HG03064 (cell line): Measurements from ENCODE around the gene GARS1.
"Not testable (repeated sequence)": the region's sequence is repeated elsewhere in the genome, so short reads cannot be mapped to it uniquely, and the experiment has no call there.

Experiments
- ATAC-seq: cut with Tn5 transposase; IDR thresholded peaks from one replicate; pipeline ENCODE4 v1.9.1; 2021; ENCODE audit warnings: low read depth; ENCODE audit not compliant: unreplicated experiment

GARS1 gene

GRCh38 chr7:30618080-30618676, 23.5 kb downstream of the GARS1 start:
- no peak for ATAC-seq

GRCh38 chr7:30618961-30619360, 24.3 kb downstream of the GARS1 start:
- no peak for ATAC-seq

DNA sequence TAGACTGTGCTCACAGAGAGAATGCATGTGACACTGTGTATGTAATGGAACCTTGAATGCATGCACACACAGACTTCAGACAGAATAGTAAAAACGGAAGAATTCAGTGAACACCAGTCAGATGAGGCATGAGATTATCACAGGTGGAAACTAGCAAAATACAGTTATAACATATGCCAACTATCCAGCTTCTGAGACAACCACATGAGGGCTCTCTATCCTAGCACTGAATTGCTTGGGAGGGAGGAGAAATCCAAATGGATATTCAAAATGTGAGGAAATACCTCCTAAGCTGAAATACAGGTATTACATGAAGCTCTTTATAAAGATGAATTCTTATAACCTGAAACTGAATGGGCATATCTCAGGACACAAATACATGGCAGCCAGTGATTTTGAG, 30.6 kb downstream of the GARS1 start:
- ATAC-seq: no peak

- ATAC-seq: no peak
These were observed 32.3 kb downstream of the GARS1 start for GRCh38 chr7:30627026-30627425.

GRCh38 chr7:30630986-30631385, 36.3 kb downstream of the GARS1 start:
- no peak for ATAC-seq

DNA sequence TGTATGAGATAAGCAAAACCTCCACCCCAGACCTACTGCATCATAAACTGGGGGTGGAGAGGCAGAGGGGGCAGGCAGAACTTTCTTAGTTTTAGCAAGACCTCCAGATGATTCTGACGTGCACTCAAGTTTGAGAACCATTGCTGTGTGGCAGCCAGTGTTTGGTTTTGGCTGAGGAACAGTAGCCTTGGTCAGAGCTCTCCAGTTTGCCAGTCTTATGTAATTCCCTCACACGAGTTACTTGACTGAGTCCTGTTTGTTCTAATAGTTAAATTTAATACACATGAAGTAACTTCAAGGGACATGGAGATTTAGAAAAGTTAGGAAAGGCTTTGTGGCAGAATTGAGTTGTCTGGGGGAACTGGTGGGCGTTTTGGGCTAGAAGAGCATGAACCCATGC, 38.5 kb downstream of the GARS1 start:
- no peak for ATAC-seq

- no peak for ATAC-seq
These were observed 39.5 kb downstream of the GARS1 start for GRCh38 chr7:30634193-30634626.

DNA sequence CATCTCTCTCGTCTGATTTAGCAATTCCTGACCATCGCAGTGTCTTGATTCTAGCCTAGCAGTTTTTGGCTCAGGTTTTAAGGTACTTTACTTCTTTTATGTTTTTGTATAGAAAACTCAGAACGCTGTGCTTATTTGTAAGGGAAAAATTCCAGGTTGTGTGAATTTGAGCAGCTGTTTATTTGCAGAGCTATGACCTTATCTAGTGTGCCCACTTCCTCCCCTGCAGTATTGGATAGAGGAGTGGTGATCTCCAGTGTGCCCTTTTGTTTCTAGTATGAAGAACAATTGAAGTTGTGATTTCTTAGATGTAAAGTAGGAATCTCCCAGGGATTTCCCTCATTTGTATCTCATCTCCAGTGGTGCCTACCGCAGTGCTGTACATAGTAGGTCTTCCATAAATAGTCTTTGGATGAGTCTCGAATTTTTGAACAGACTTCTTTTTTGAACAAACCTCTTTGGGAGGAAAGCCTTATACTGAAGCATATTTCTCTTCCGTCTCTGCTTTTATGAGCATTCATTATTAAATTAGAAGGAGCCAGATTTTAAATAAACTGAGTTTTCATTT, 40.0 kb downstream of the GARS1 start:
- no peak for ATAC-seq

GRCh38 chr7:30635798-30636197, 41.1 kb downstream of the GARS1 start:
- no peak for ATAC-seq

- ATAC-seq: not testable (repeated sequence)
These were observed 47.6 kb downstream of the GARS1 start for GRCh38 chr7:30642322-30642721.

DNA sequence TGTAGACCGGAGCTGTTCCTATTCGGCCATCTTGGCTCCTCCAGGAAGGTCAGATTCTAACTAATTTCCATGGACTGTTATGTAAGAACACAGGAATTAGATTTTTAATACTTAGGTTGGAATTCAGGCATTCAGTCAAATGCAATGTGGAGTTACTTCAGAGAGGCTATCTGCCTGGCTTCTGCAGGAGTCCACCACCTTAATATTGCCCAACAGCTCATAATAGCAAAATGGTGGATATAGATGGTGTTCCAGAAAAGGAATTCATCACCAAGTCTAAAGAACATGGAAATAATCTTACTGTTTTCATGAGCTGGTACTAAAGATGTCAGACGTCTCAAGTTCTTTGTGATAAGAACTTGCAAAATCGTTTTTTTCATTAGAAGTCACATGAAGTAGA, 48.1 kb downstream of the GARS1 start:
- ATAC-seq: no peak

DNA sequence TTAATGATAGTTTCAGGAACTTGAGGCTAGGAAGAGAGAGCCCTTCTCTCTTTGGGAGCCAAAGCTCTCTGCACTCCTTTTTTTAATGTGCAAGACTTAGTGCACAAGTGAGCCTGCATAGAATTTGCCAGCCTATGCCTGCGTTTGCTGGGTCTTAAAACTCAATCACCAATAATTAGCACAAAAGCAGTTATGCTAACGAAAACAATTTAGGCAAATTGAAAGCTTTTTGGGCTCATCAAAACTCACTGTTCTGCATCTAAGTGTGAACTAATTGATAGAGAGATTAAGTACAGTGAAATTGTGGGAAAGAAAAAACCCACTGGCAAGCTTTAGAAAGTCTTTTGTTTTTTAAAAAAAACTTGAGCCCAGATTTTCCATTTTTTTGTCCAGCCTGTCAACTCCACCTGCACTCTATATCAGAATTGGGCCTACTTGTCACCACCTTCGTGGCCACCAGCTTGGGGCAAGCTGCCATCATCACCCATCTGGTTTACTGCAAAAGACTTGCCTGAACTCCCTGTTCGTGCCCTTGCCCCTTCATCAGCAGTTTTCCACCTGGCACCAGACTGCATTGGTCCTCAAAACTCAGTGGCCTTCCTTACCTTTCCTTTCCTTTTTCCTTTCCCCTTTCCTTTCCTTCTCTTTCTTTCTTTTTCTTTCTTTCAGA, 49.7 kb downstream of the GARS1 start:
- ATAC-seq: no peak

DNA sequence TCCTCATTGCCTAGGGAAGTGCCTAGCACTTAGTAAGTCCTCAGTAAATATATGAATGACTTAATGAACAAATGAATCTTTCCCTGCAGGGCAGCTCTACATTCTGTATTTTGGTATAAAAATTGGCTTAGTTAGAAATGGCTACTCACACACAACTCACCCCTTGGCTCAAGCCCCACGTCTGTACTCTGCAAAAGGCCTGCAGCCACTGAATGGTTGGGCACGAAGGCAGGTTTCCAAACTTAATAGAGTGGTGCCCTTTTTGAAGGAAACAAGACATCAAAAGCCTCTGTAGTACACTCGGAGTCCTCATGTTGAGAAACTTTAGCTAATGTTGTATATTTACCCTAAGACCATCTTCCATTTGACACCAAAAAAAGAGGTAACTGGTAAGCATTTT, 51.0 kb downstream of the GARS1 start:
- ATAC-seq: no peak

DNA sequence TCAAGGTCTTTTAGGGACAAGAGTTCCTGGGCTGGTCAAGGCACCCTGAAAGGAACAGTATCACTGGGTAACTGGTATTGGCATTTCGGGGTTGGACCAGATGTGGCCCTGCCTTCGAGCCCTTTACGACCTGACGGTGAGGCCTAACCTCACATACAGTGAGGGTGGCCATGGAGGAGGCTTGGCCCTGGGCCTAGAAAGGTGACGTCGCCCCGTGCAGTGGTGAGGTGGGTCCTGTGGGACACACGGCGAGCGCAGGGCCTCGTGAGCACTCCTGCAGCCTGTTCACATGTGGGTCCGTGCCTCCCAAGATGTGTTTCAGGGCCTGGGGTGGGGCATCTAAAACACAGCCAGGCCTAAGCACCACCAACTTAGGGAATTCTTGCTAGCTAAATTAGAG, 51.5 kb downstream of the GARS1 start:
- ATAC-seq: no peak

- ATAC-seq: no peak
These were observed 53.1 kb downstream of the GARS1 start for GRCh38 chr7:30647589-30648364.

DNA sequence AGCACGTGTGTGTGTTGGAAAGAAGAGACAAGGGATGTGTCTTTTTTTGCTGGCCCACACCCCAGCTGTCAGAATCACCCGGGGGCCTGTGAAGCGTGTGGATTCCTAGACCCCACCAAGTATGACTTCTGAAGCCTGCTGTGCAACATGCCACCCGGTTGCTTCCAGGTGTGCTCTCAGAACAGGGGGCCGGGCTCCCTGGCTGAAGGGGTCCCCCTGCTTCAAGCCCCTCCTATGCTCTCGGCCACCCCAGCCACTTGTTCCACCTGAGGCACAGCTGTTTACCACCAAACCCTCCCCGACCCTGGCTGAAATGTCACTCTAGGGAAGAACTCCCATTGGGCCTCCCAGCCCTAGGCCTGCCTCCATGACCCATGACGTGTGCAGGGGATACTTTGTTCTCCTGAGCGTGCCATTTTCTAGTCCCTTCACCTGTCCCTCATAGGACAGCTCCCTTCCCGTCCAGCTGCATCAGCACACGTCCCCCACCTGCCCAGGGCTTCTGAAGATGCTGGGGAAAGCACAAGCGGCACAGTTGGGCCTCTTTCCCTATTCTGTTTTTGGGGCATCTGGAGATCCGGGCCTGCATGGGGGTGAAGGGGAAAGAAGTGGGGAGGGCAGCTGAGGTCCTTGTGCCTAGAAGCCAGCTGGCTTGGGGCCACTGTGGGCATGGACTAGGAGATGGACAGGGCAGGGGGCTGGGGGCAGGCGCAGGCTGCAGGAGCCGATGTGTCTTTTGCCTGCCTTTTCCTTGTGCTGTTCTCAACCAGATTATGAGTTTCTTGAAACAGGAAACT, 54.3 kb downstream of the GARS1 start:
- no peak for ATAC-seq

DNA sequence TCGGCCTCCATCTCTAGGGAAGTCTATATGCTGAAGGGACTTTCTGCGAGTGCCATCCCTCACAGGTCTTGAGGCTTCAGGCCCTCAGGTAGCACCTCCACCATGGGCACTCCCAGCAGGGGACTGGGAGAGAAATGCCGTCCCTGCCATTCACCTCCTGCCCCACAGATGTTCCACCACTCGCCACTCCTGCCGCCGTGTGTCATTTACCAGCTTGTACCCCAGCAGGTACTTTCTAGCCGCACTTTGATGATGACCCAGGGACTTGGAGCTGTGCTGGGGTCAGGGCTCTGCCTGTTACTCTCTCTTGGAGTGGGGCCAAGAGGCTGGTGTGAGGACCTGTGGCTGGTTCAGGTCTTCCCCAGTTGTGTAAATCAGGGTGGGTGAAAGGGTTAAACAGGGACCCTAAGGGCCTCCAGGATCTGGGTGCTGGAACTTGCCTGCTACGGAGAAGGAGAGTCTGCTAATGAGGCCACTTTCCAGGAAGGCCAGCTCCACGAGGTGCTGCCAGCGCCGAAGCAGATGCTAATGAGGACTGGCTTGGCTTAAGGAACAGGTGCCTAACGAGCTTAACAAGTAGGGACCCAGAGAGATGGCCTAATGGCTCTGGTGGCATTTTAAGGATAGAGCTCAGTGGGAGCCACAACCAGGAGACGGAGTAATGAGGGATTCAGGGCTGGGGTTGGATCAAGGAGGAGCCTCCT, 55.2 kb downstream of the GARS1 start:
- no peak for ATAC-seq

- ATAC-seq: no peak
These were observed 55.7 kb downstream of the GARS1 start for GRCh38 chr7:30650421-30650808.

DNA sequence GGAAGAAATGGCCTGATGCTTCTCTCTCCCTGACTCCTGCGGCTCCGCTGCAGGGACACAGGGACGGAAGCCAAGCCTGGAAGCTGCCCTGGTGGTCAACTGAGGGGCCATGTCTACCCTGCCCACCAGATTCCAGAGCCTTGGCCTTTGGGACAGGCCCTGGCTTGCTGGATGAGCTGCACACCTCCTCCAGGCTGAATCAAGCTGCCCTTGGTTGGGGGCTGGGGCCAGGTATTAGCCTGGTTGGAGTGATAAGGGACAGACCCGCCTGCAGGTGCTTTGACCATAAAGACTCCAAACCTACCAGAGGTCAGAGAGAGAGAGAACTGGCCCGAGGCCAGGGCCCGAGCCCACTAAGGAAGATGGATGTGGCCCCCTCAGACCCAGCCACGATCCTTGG, 57.5 kb downstream of the GARS1 start:
- no peak for ATAC-seq
